HUES64 (cell line): Measurements from ENCODE around the gene RPL18.
"Not testable (repeated sequence)": the region's sequence is repeated elsewhere in the genome, so short reads cannot be mapped to it uniquely, and the experiment has no call there.

Experiments used
- H3K27ac ChIP-seq: 2 replicates; pipeline ENCODE4 v1.7.0; 2013; ENCODE audit warnings: low read depth, low read length, inconsistent platforms
- H3K27me3 ChIP-seq: 2 replicates; pipeline ENCODE4 v1.6.1; 2013; ENCODE audit warnings: mild to moderate bottlenecking, low read length; ENCODE audit not compliant: insufficient read depth
- H3K36me3 ChIP-seq: 2 replicates; pipeline ENCODE4 v1.6.1; 2013; ENCODE audit warnings: mild to moderate bottlenecking, low read length; ENCODE audit not compliant: insufficient read depth
- H3K4me1 ChIP-seq: 2 replicates; pipeline ENCODE4 v1.6.1; 2013; ENCODE audit warnings: mild to moderate bottlenecking, low read length, moderate library complexity; ENCODE audit not compliant: insufficient read depth
- H3K4me3 ChIP-seq: 2 replicates; pipeline ENCODE4 v1.5.1; 2013; ENCODE audit warnings: mild to moderate bottlenecking, low read length, moderate library complexity
- H3K9ac ChIP-seq: 2 replicates; pipeline ENCODE4 v1.6.1; 2013; ENCODE audit warnings: mild to moderate bottlenecking, low read depth, low read length
- H3K9me3 ChIP-seq: 2 replicates; pipeline ENCODE4 v1.6.1; 2013; ENCODE audit warnings: low read depth, low read length; ENCODE audit not compliant: insufficient read depth
- WGBS: fragments of 150-250, 120-280 bp; methylation state at CpG from one replicate; pipeline ENCODE4 v1.1.7; 2013; ENCODE audit warnings: missing lambda C conversion rate; 5-methylcytosine and 5-hydroxymethylcytosine counted together

Gene RPL18

DNA sequence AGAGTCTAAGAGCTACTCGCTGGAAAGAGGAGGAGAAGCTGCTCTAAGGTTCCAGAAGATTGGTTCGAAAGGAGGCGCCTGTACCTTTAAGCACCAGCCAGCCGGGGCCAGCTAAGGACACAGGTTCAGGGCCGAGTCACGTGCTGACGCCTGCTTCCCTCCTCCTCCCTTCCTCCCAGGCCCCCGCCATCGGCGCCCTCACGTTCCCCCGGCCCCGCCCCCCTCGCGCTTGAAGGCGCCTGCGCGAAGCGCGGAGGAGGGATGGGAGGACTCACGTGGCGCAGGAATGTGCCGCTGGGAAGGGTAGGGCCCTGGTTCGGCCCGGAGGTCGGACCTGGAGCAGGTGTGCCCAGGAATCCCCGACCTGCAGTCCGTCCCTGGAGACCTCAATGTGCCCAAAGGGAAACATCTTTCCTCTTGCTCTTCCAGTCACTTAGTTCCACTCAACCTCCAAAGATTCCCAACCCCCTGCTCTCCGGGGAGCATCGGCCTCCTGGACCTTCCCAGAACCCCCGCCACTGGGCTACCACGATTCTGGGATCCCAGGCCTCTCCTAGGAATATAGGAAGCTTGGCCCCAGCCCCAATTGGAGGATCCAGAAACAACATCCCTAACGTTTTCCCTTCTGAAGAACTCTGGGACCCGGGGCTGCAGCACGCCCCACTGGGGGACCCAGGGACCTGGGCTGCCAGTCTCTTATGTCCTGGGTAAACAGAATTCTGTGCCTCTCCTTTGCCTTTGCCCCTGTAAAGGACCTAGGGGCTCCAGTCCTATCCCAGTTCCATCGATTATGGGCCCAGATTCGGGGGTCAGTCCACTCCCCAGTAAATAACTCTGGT lies 15.7 kb upstream of the RPL18 start:
- H3K4me3 ChIP-seq: peak overlapping the region; percentile 44
- 8% methylated on average over 37 of the region's 37 CpGs for WGBS
- 0 out of 2 replicates have a peak, but pooled peaks cover 2% of the 10 kb centered on the region for H3K36me3 ChIP-seq
- peak overlapping the region; percentile 84; the same call in 1 of the 2 replicates for H3K27ac ChIP-seq
- H3K9me3 ChIP-seq: no peaks in the 10 kb centered on the region
- H3K9ac ChIP-seq: peak overlapping the region; percentile 23
- peaks cover 15% of the 10 kb centered on the region for H3K27me3 ChIP-seq
- H3K4me1 ChIP-seq: peaks cover 12% of the 10 kb centered on the region

DNA sequence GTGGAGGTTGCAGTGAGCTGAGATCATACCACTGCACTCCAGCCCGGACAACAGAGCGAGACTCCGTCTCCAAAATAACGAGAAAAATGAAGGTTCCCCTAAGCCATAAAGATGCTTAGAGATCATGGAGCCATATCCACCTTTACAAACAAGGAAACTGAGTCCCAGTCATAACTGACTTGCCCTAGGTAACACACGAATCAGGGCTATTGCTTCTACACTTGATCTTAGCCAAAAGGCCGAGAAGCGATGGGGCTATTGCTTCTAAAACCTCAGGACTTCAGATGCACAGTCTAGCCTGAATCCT lies 15.0 kb upstream of the RPL18 start:
- Histone ChIP-seq H3K4me3 (peak overlapping the region; percentile 26), H3K27me3 (peaks cover 15% of the 10 kb centered on the region), H3K4me1 (peaks cover 12% of the 10 kb centered on the region), H3K27ac (peak overlapping the region; percentile 46; the same call in 1 of the 2 replicates), H3K9ac (peak overlapping the region; percentile 23), H3K36me3 (0 out of 2 replicates have a peak, but pooled peaks cover 2% of the 10 kb centered on the region), H3K9me3 (no peaks in the 10 kb centered on the region)
- WGBS: 84% methylated on average over 7 of the region's 7 CpGs

DNA sequence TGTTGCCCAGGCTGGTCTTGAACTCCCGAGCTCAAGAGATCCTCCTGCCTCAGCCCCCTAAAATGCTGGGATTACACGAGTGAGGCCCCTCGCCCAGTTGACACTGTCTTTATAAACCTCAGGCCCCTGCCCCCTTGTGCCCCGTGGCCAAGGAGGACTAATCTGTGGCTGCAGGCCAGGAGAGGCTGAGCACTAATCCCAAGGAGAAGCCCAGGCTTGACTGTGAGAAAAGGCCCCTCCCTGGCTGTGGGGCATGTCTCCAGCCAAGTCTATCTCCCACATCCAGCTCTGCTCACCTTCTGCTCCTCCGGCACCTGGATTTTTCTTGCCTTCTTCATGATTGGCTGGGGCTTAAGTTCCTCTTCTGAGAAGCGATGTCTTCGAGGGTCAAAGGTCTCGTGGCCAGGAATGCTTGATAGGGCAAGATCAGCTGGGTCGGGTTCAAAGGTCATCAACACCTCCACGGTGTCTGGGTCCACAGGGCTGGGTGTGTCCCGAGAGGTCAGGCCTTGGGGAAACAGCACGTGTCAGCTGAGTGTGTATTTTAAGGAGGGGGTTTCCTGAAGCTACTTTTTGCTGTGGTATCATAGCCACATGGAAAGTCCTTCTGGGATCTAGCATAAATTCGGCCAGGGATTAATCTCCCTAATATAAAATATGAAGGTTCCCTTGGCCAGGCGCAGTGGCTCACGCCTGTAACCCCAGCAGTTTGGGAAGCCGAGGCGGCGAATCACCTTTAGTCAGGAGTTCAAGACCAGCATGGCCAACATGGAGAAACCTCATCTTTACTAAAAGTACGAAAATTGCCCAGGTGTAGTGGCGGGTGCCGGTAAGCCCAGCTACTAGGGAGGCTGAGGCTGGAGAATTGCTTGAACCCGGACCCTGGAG lies 14.4 kb upstream of the RPL18 start:
- Histone ChIP-seq H3K9ac (no peak overlapping the region), H3K27me3 (peaks cover 15% of the 10 kb centered on the region), H3K36me3 (0 out of 2 replicates have a peak, but pooled peaks cover 2% of the 10 kb centered on the region), H3K27ac (peak overlapping the region; percentile 46; the same call in 1 of the 2 replicates), H3K4me3 (no peak overlapping the region), H3K9me3 (no peaks in the 10 kb centered on the region), H3K4me1 (peaks cover 7% of the 10 kb centered on the region)
- WGBS: 91% methylated on average over 21 of the region's 22 CpGs

DNA sequence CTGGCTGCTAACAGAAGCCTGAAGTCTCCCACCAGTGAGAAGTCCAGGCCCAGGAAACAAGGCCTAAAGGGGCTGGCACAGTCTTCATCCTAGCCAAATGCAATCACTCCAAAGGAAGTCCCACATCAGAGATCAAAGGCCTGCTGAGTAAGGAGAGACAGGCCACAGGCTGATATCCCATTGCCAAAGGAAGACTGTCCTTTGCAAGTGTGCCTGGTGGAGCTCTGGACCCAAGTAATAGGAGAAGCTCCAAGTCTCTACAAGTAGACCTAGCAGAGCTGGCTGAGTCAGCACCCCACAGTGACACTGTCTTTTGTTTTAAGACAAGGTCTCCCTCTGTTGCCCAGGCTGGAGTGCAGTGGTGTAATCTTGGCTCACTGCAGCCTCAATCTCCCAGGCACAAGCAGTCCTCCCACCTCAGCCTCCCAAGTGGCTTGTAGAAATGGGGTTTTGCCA lies 13.7 kb upstream of the RPL18 start:
- 0 out of 2 replicates have a peak, but pooled peaks cover 2% of the 10 kb centered on the region for H3K36me3 ChIP-seq
- no peaks in the 10 kb centered on the region for H3K9me3 ChIP-seq
- H3K4me3 ChIP-seq: no peak overlapping the region
- peaks cover 15% of the 10 kb centered on the region for H3K27me3 ChIP-seq
- H3K9ac ChIP-seq: no peak overlapping the region
- no peak overlapping the region for H3K27ac ChIP-seq
- peaks cover 6% of the 10 kb centered on the region for H3K4me1 ChIP-seq

DNA sequence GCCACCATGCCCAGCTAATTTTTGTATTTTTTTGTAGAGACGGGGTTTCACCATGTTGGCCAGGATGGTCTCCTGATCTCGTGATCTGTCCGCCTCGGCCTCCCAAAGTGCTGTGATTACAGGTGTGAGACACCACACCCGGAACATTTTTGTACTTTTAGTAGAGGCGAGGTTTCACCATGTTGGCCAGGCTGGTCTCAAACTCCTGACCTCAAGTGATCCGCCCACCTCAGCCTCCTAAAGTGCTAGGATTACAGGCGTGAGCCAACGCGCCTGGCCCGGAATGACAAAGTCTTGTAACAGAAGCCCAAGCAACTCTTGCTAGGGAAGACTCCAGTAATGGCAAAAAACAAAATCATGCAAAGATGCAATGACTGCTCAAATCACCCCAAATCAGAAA lies 13.3 kb upstream of the RPL18 start:
- H3K36me3 ChIP-seq, H3K4me1 ChIP-seq, H3K4me3 ChIP-seq, H3K9me3 ChIP-seq, H3K9ac ChIP-seq, H3K27ac ChIP-seq: not testable (repeated sequence)
- peaks cover 15% of the 10 kb centered on the region for H3K27me3 ChIP-seq
- WGBS: 96% methylated on average over 11 of the region's 11 CpGs

DNA sequence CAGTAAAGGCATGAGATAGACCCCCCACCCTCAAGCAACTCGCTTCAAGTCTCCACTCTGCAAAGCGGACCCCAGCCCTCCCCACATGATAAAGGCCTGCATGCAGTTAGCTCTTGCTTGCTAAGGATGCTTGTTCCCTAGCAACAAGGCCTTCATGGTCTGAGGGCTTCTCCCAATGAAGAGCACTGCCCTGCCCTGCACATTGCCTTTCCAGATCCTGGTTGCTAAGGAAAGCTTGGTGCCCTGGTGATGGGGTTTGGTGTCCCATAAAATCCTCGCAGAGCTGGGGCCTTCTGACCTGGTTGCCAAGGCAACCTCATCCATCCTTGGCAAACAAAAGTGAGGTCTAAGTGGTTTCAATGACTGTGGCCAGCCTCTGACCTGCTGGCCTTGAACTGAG lies 12.2 kb upstream of the RPL18 start:
- no peak overlapping the region; the same call in 1 of the 2 replicates for H3K9ac ChIP-seq
- WGBS: 84% methylated on average over 3 of the region's 3 CpGs
- H3K4me1 ChIP-seq: peaks cover 6% of the 10 kb centered on the region
- H3K9me3 ChIP-seq: no peaks in the 10 kb centered on the region
- H3K36me3 ChIP-seq: 0 out of 2 replicates have a peak, but pooled peaks cover 4% of the 10 kb centered on the region
- H3K27ac ChIP-seq: peak overlapping the region; percentile 87; the same call in 1 of the 2 replicates
- H3K4me3 ChIP-seq: peak overlapping the region; percentile 48
- peaks cover 6% of the 10 kb centered on the region for H3K27me3 ChIP-seq

DNA sequence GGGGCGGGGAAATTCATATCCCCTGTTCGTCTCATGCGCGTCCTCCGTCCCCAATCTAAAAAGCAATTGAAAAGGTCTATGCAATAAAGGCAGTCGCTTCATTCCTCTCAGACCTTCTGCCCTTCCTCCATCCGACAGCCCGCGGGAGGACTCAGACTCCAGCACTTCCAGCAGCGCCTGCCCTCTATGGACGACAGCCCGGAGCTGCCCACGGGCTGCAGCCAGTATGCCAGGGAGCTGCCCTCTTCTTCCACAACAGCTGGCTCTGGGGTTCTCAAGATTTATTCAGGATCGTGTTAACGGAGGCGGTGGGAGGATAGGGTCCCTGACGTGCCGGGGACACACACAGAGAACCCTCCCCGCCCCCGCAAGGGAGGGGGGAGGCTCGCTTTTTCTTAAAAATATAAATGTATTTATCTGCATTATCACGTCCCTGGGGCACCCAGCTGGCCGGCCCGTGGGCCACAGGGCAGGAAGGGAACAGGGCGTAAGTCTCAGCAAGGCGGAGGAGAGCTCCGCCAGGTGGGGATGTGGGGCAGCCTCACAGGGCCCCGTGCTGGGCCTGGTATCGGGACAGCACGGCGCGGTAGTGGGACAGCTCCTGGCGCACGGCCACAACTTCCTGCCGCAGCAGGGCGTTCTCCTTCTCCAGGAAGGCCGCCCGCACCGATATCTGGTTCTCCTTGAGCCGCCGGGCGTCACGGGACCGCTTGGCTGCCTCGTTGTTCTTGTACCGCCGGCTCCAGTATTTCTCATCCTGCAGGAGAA lies 11.5 kb upstream of the RPL18 start:
- Histone ChIP-seq H3K9me3 (no peaks in the 10 kb centered on the region), H3K27ac (peak overlapping the region; percentile 87; the same call in 1 of the 2 replicates), H3K36me3 (0 out of 2 replicates have a peak, but pooled peaks cover 5% of the 10 kb centered on the region), H3K9ac (peak overlapping the region; percentile 55), H3K4me1 (peaks cover 6% of the 10 kb centered on the region), H3K27me3 (no peaks in the 10 kb centered on the region), H3K4me3 (peak overlapping the region; percentile 48)
- WGBS: 3% methylated on average over 43 of the region's 47 CpGs

DNA sequence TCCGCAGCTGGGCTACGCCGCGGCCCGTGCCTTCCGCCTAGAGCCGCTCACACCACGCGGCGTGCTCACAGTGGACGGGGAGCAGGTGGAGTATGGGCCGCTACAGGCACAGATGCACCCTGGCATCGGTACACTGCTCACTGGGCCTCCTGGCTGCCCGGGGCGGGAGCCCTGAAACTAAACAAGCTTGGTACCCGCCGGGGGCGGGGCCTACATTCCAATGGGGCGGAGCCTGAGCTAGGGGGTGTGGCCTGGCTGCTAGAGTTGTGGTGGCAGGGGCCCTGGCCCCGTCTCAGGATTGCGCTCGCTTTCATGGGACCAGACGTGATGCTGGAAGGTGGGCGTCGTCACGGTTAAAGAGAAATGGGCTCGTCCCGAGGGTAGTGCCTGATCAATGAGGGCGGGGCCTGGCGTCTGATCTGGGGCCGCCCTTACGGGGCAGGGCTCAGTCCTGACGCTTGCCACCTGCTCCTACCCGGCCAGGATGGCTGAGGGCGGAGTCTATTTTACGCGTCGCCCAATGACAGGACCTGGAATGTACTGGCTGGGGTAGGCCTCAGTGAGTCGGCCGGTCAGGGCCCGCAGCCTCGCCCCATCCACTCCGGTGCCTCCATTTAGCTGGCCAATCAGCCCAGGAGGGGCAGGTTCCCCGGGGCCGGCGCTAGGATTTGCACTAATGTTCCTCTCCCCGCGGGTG lies 10.8 kb upstream of the RPL18 start:
- 0 out of 2 replicates have a peak, but pooled peaks cover 5% of the 10 kb centered on the region for H3K36me3 ChIP-seq
- no peaks in the 10 kb centered on the region for H3K27me3 ChIP-seq
- H3K9ac ChIP-seq: peak overlapping the region; percentile 55
- H3K9me3 ChIP-seq: no peaks in the 10 kb centered on the region
- peak overlapping the region; percentile 48 for H3K4me3 ChIP-seq
- H3K27ac ChIP-seq: peak overlapping the region; percentile 87; the same call in 1 of the 2 replicates
- 27% methylated on average over 48 of the region's 48 CpGs for WGBS
- H3K4me1 ChIP-seq: peaks cover 13% of the 10 kb centered on the region

DNA sequence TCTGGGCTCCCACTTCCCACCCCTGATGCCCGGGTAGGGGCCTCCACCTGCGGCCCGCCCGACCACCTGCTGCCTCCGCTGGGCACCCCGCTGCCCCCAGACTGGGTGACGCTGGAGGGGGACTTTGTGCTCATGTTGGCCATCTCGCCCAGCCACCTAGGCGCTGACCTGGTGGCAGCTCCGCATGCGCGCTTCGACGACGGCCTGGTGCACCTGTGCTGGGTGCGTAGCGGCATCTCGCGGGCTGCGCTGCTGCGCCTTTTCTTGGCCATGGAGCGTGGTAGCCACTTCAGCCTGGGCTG lies 10.3 kb upstream of the RPL18 start:
- Histone ChIP-seq H3K9ac (no peak overlapping the region), H3K27me3 (no peaks in the 10 kb centered on the region), H3K36me3 (0 out of 2 replicates have a peak, but pooled peaks cover 5% of the 10 kb centered on the region), H3K27ac (peak overlapping the region; percentile 8; the same call in 1 of the 2 replicates), H3K9me3 (no peaks in the 10 kb centered on the region), H3K4me3 (no peak overlapping the region; the same call in 1 of the 2 replicates), H3K4me1 (peaks cover 12% of the 10 kb centered on the region)
- WGBS: 96% methylated on average over 22 of the region's 22 CpGs
